ENCODE measurements around the gene LRRC8D.

DNA sequence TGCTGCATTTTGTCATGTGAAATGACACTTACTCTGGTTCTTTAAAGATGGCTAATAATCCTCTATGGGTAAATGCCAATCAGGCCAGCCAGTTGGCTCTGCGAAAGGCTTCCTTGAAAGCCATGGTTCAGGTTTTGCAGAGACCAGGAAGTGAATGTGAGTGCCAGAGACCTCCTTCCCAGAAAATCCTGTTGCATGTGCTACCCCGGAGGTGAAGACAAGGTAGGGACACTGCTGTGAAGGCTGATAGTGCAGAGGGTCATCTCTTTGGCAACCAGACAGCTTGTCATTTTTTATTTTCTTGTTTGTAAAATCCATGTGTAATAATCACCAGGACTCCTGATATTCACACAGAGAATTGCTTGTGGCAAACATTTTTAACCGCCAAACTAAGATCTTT lies 18.7 kb downstream of the LRRC8D start:
- TF ChIP-seq, protein P1, sequence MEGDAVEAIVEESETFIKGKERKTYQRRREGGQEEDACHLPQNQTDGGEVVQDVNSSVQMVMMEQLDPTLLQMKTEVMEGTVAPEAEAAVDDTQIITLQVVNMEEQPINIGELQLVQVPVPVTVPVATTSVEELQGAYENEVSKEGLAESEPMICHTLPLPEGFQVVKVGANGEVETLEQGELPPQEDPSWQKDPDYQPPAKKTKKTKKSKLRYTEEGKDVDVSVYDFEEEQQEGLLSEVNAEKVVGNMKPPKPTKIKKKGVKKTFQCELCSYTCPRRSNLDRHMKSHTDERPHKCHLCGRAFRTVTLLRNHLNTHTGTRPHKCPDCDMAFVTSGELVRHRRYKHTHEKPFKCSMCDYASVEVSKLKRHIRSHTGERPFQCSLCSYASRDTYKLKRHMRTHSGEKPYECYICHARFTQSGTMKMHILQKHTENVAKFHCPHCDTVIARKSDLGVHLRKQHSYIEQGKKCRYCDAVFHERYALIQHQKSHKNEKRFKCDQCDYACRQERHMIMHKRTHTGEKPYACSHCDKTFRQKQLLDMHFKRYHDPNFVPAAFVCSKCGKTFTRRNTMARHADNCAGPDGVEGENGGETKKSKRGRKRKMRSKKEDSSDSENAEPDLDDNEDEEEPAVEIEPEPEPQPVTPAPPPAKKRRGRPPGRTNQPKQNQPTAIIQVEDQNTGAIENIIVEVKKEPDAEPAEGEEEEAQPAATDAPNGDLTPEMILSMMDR (IDR thresholded peaks at IDR 0.05) = no peak
- TF ChIP-seq POLR2A (IDR thresholded peaks at IDR 0.05) = no peak
